Left lobe of liver (tissue), 1 donor: ENCODE results near the gene SKP1. TPM values are rescaled to one million over a fixed set of nuclear protein-coding genes. Genes with fewer than 3 reads are reported as not detected.

ENCODE experiments used
- total RNA-seq: library from RNA; stranded (reverse); gene quantifications from one replicate; pipeline ENCODE4 v1.2.1, GENCODE V29; 2021
- donor health status: DM: no; HTN: yes; CAD: no.

SKP1 gene
- total RNA-seq, 1 donor from 2014 or later = 117 TPM

Other genes with a start within 250 kb of the SKP1 start
- gene C5orf15, start 208.3 kb downstream of the SKP1 start, total RNA-seq = 15.2 TPM
- gene VDAC1, start 172.0 kb downstream of the SKP1 start, total RNA-seq = 91.2 TPM
- 3.1 TPM for gene TCF7, start 62.3 kb downstream of the SKP1 start, total RNA-seq
- 60.5 TPM for gene PPP2CA, start 49.1 kb upstream of the SKP1 start, total RNA-seq
- gene CDKL3, start 190.2 kb upstream of the SKP1 start, total RNA-seq = 1.2 TPM
- gene UBE2B, start 194.6 kb upstream of the SKP1 start, total RNA-seq = 26.6 TPM
- 9.9 TPM for gene CDKN2AIPNL, start 234.9 kb upstream of the SKP1 start, total RNA-seq